Activated naive CD4-positive, alpha-beta T cell treated with anti-CD3 and anti-CD28 coated beads, Interleukin-2, amount 50 U/mL, for 24 hours (primary cell): ENCODE measurements around the gene DBH.

Experiments
- H3K27ac Mint-ChIP-seq: one replicate; pipeline ENCODE4 v1.8.0; 2021; ENCODE audit warnings: mild to moderate bottlenecking, mixed read lengths
- H3K27me3 Mint-ChIP-seq: one replicate; pipeline ENCODE4 v1.8.0; 2021; ENCODE audit warnings: mixed read lengths
- H3K36me3 Mint-ChIP-seq: one replicate; pipeline ENCODE4 v1.8.0; 2021; ENCODE audit warnings: mixed read lengths
- H3K4me1 Mint-ChIP-seq: one replicate; pipeline ENCODE4 v1.8.0; 2021; ENCODE audit warnings: mixed read lengths
- H3K4me3 Mint-ChIP-seq: one replicate; pipeline ENCODE4 v1.8.0; 2021; ENCODE audit warnings: mild to moderate bottlenecking, mixed read lengths
- H3K9me3 Mint-ChIP-seq: one replicate; pipeline ENCODE4 v1.8.0; 2021; ENCODE audit warnings: mixed read lengths

DBH gene

GRCh38 chr9:133629221-133630110 lies 6.7 kb upstream of the DBH start:
- H3K4me3 Mint-ChIP-seq = no peak overlapping the region
- peaks cover 4% of the 10 kb centered on the region for H3K4me1 Mint-ChIP-seq
- no peaks in the 10 kb centered on the region for H3K27me3 Mint-ChIP-seq
- no peaks in the 10 kb centered on the region for H3K9me3 Mint-ChIP-seq
- peaks cover 2% of the 10 kb centered on the region for H3K36me3 Mint-ChIP-seq
- H3K27ac Mint-ChIP-seq = no peak overlapping the region

GRCh38 chr9:133631111-133631510 lies 5.1 kb upstream of the DBH start:
- Mint-ChIP-seq H3K4me1 (peaks cover 4% of the 10 kb centered on the region), H3K4me3 (no peak overlapping the region), H3K9me3 (no peaks in the 10 kb centered on the region), H3K27ac (no peak overlapping the region), H3K36me3 (peaks cover 1% of the 10 kb centered on the region), H3K27me3 (no peaks in the 10 kb centered on the region)

GRCh38 chr9:133632806-133633680 lies 3.1 kb upstream of the DBH start:
- no peaks in the 10 kb centered on the region for H3K27me3 Mint-ChIP-seq
- peak overlapping the region; percentile 68 for H3K27ac Mint-ChIP-seq
- no peak overlapping the region for H3K4me3 Mint-ChIP-seq
- no peaks in the 10 kb centered on the region for H3K36me3 Mint-ChIP-seq
- peaks cover 4% of the 10 kb centered on the region for H3K4me1 Mint-ChIP-seq
- H3K9me3 Mint-ChIP-seq = no peaks in the 10 kb centered on the region

GRCh38 chr9:133633681-133634080 lies 2.5 kb upstream of the DBH start:
- peaks cover 4% of the 10 kb centered on the region for H3K4me1 Mint-ChIP-seq
- no peaks in the 10 kb centered on the region for H3K36me3 Mint-ChIP-seq
- H3K9me3 Mint-ChIP-seq = no peaks in the 10 kb centered on the region
- H3K27ac Mint-ChIP-seq = no peak overlapping the region
- no peak overlapping the region for H3K4me3 Mint-ChIP-seq
- H3K27me3 Mint-ChIP-seq = no peaks in the 10 kb centered on the region

GRCh38 chr9:133634081-133634691 lies 2.0 kb upstream of the DBH start:
- H3K27me3 Mint-ChIP-seq = no peaks in the 10 kb centered on the region
- no peaks in the 10 kb centered on the region for H3K9me3 Mint-ChIP-seq
- H3K36me3 Mint-ChIP-seq = no peaks in the 10 kb centered on the region
- H3K27ac Mint-ChIP-seq = no peak overlapping the region
- H3K4me3 Mint-ChIP-seq = no peak overlapping the region
- peaks cover 4% of the 10 kb centered on the region for H3K4me1 Mint-ChIP-seq

GRCh38 chr9:133635098-133635497 lies 1.1 kb upstream of the DBH start:
- Mint-ChIP-seq H3K27me3 (no peaks in the 10 kb centered on the region), H3K4me3 (no peak overlapping the region), H3K27ac (no peak overlapping the region), H3K4me1 (peaks cover 4% of the 10 kb centered on the region), H3K36me3 (no peaks in the 10 kb centered on the region), H3K9me3 (no peaks in the 10 kb centered on the region)

- H3K27ac Mint-ChIP-seq = no peak overlapping the region
- H3K4me1 Mint-ChIP-seq = peaks cover 4% of the 10 kb centered on the region
- no peaks in the 10 kb centered on the region for H3K9me3 Mint-ChIP-seq
- no peaks in the 10 kb centered on the region for H3K36me3 Mint-ChIP-seq
- no peaks in the 10 kb centered on the region for H3K27me3 Mint-ChIP-seq
- no peak overlapping the region for H3K4me3 Mint-ChIP-seq
Observed at GRCh38 chr9:133636902-133637301, 739 bp downstream of the DBH start.

GRCh38 chr9:133637451-133638055 lies 1.4 kb downstream of the DBH start:
- H3K27ac Mint-ChIP-seq = no peak overlapping the region
- H3K4me1 Mint-ChIP-seq = peaks cover 4% of the 10 kb centered on the region
- no peak overlapping the region for H3K4me3 Mint-ChIP-seq
- H3K36me3 Mint-ChIP-seq = no peaks in the 10 kb centered on the region
- H3K9me3 Mint-ChIP-seq = no peaks in the 10 kb centered on the region
- H3K27me3 Mint-ChIP-seq = no peaks in the 10 kb centered on the region

- Mint-ChIP-seq H3K4me3 (no peak overlapping the region), H3K27ac (no peak overlapping the region), H3K9me3 (no peaks in the 10 kb centered on the region), H3K27me3 (no peaks in the 10 kb centered on the region), H3K4me1 (no peaks in the 10 kb centered on the region), H3K36me3 (no peaks in the 10 kb centered on the region)
Observed at GRCh38 chr9:133638076-133638475, 1.9 kb downstream of the DBH start.

- Mint-ChIP-seq H3K36me3 (no peaks in the 10 kb centered on the region), H3K27me3 (no peaks in the 10 kb centered on the region), H3K27ac (no peak overlapping the region), H3K4me3 (no peak overlapping the region), H3K4me1 (no peaks in the 10 kb centered on the region), H3K9me3 (no peaks in the 10 kb centered on the region)
Observed at GRCh38 chr9:133638711-133639110, 2.5 kb downstream of the DBH start.

- Mint-ChIP-seq H3K27ac (no peak overlapping the region), H3K4me1 (no peaks in the 10 kb centered on the region), H3K4me3 (no peak overlapping the region), H3K36me3 (no peaks in the 10 kb centered on the region), H3K9me3 (no peaks in the 10 kb centered on the region), H3K27me3 (no peaks in the 10 kb centered on the region)
Observed at GRCh38 chr9:133639613-133640012, 3.5 kb downstream of the DBH start.

- no peaks in the 10 kb centered on the region for H3K36me3 Mint-ChIP-seq
- no peaks in the 10 kb centered on the region for H3K27me3 Mint-ChIP-seq
- no peak overlapping the region for H3K4me3 Mint-ChIP-seq
- H3K27ac Mint-ChIP-seq = no peak overlapping the region
- no peaks in the 10 kb centered on the region for H3K4me1 Mint-ChIP-seq
- H3K9me3 Mint-ChIP-seq = no peaks in the 10 kb centered on the region
Observed at GRCh38 chr9:133640160-133640559, 4.0 kb downstream of the DBH start.

GRCh38 chr9:133640580-133641395 lies 4.6 kb downstream of the DBH start:
- Mint-ChIP-seq H3K36me3 (no peaks in the 10 kb centered on the region), H3K4me3 (no peak overlapping the region), H3K9me3 (no peaks in the 10 kb centered on the region), H3K4me1 (no peaks in the 10 kb centered on the region), H3K27ac (no peak overlapping the region), H3K27me3 (no peaks in the 10 kb centered on the region)

- no peaks in the 10 kb centered on the region for H3K27me3 Mint-ChIP-seq
- no peak overlapping the region for H3K27ac Mint-ChIP-seq
Observed at GRCh38 chr9:133641396-133641655, 5.2 kb downstream of the DBH start.

More at GRCh38 chr9:133641396-133641655, 5.2 kb downstream of the DBH start:
- Mint-ChIP-seq H3K36me3 (no peaks in the 10 kb centered on the region), H3K9me3 (no peaks in the 10 kb centered on the region), H3K4me3 (no peak overlapping the region), H3K4me1 (no peaks in the 10 kb centered on the region)
